GM23248 (cell line): ENCODE results near the gene ZC3H18. TPM values are rescaled to one million over a fixed set of nuclear protein-coding genes. Genes with fewer than 3 reads are reported as not detected.
A peak's percentile ranks its signal among the peaks of the same experiment; 100 is the strongest.

Experiments
- DNase-seq: peaks from one replicate; pipeline ENCODE4 v3.0.0-alpha.2; 2015
- H2AFZ ChIP-seq: fragments of 200-600 bp; sonication (generic); 2 replicates; pipeline ENCODE4 v1.6.1; 2016; ENCODE audit warnings: antibody characterized with exemption
- H3F3A ChIP-seq: fragments of 200-600 bp; sonication (generic); 2 replicates; pipeline ENCODE4 v1.6.1; 2016; ENCODE audit warnings: mild to moderate bottlenecking, antibody characterized with exemption, mixed run types; ENCODE audit not compliant: insufficient read depth
- H3K27ac ChIP-seq: fragments of 200-600 bp; sonication (generic); 2 replicates; pipeline ENCODE4 v1.5.1; 2016; ENCODE audit warnings: mild to moderate bottlenecking
- H3K27me3 ChIP-seq: fragments of 200-600 bp; sonication (generic); replicated peaks from 2 replicates; pipeline ENCODE4 v1.6.1; 2016; ENCODE audit warnings: mild to moderate bottlenecking; ENCODE audit not compliant: insufficient read depth
- H3K36me3 ChIP-seq: fragments of 200-600 bp; sonication (generic); 2 replicates; pipeline ENCODE4 v1.6.1; 2016; ENCODE audit warnings: low read depth, mild to moderate bottlenecking
- H3K4me1 ChIP-seq: fragments of 200-600 bp; sonication (generic); 2 replicates; pipeline ENCODE4 v1.6.1; 2016; ENCODE audit warnings: mild to moderate bottlenecking; ENCODE audit not compliant: insufficient read depth
- H3K4me2 ChIP-seq: fragments of 200-600 bp; sonication (generic); one replicate; pipeline ENCODE4 v1.6.1; 2016; ENCODE audit warnings: mild to moderate bottlenecking; ENCODE audit not compliant: unreplicated experiment
- H3K4me3 ChIP-seq: fragments of 200-600 bp; sonication (generic); 2 replicates; pipeline ENCODE4 v1.5.1; 2016; ENCODE audit warnings: mild to moderate bottlenecking
- H3K79me2 ChIP-seq: fragments of 200-600 bp; sonication (generic); 2 replicates; pipeline ENCODE4 v1.6.1; 2016; ENCODE audit warnings: mild to moderate bottlenecking; ENCODE audit not compliant: insufficient read depth
- H3K9ac ChIP-seq: fragments of 200-600 bp; sonication (generic); 2 replicates; pipeline ENCODE4 v1.6.1; 2016; ENCODE audit warnings: mild to moderate bottlenecking
- H3K9me2 ChIP-seq: fragments of 200-600 bp; sonication (generic); 2 replicates; pipeline ENCODE4 v1.6.1; 2016; ENCODE audit warnings: mixed run types, mild to moderate bottlenecking, moderate library complexity; ENCODE audit not compliant: insufficient read depth
- H3K9me3 ChIP-seq: fragments of 200-600 bp; sonication (generic); one replicate; pipeline ENCODE4 v1.6.1; 2017; ENCODE audit warnings: low read depth
- H4K20me1 ChIP-seq: fragments of 200-600 bp; sonication (generic); 2 replicates; pipeline ENCODE4 v1.6.0; 2016; ENCODE audit not compliant: insufficient read depth
- EZH2 ChIP-seq: fragments of 200-600 bp; sonication (generic); IDR thresholded peaks from 2 replicates; pipeline ENCODE4 v1.6.1; 2018; ENCODE audit warnings: antibody characterized with exemption, mild to moderate bottlenecking; ENCODE audit not compliant: insufficient read depth, poor library complexity, severe bottlenecking
- EZH2phosphoT487 ChIP-seq: fragments of 200-600 bp; sonication (generic); IDR thresholded peaks from 2 replicates; pipeline ENCODE4 v1.6.1; 2018; ENCODE audit warnings: antibody characterized with exemption, moderate library complexity, mild to moderate bottlenecking, low read depth; ENCODE audit not compliant: insufficient read depth
- WGBS, 2 experiments: methylation state at CpG; one replicate each; pipeline ENCODE4 v1.1.6; 2015 to 2017; ENCODE audit warnings: low lambda C conversion rate in 2 of 2, low coverage in 1 of 2; ENCODE audit errors: missing lambda C conversion rate in 2 of 2; 5-methylcytosine and 5-hydroxymethylcytosine counted together
- in situ Hi-C: fragments of 300-500 bp; cut with MboI; formaldehyde crosslinking; loops from 2 replicates; pipeline ENCODE4 v1.15.0; 2020
- polyA plus RNA-seq: library from polyadenylated mRNA; unstranded; fragments of >200 nt; fragmentation: Nextera tagmentation; extraction: Ambion mirVana; gene quantifications from 2 replicates; pipeline ENCODE4 v1.2.1, GENCODE V29; 2016
- total RNA-seq: library from RNA; depleted of rRNA; stranded (reverse); fragments of >200 nt; shearing (Covaris generic); gene quantifications from 2 replicates; pipeline ENCODE4 v1.2.3, GENCODE V29; 2014

The ZC3H18 gene
- total and polyA plus RNA-seq, 2 experiments from 2014 or later, result 9.7 to 24.9 TPM

GRCh38 chr16:88531931-88532433 lies 38.2 kb upstream of the ZC3H18 start:
- no peaks in the 10 kb centered on the region for H3K9me3 ChIP-seq
- H3K4me3 ChIP-seq, result no peak overlapping the region
- no peak overlapping the region for H2AFZ ChIP-seq
- no peak overlapping the region for H3K27ac ChIP-seq
- no peak for DNase-seq
- H3K79me2 ChIP-seq, result no peaks in the 10 kb centered on the region
- no peak overlapping the region for H3K9ac ChIP-seq
- H3K9me2 ChIP-seq, result no peaks in the 10 kb centered on the region
- no peak overlapping the region for H3K4me2 ChIP-seq
- TF ChIP-seq EZH2 (no peak), EZH2phosphoT487 (no peak)
- H3K27me3 ChIP-seq, result no peaks in the 10 kb centered on the region
- in situ Hi-C loops, result no loop called here
- H4K20me1 ChIP-seq, result no peaks in the 10 kb centered on the region
- H3F3A ChIP-seq, result 0 out of 2 replicates have a peak, but pooled peaks cover 6% of the 10 kb centered on the region
- no peaks in the 10 kb centered on the region for H3K36me3 ChIP-seq
- H3K4me1 ChIP-seq, result peaks cover 5% of the 10 kb centered on the region
- WGBS, 2 experiments, result 97% methylated on average over 32 to 34 of the region's 34 CpGs

DNA sequence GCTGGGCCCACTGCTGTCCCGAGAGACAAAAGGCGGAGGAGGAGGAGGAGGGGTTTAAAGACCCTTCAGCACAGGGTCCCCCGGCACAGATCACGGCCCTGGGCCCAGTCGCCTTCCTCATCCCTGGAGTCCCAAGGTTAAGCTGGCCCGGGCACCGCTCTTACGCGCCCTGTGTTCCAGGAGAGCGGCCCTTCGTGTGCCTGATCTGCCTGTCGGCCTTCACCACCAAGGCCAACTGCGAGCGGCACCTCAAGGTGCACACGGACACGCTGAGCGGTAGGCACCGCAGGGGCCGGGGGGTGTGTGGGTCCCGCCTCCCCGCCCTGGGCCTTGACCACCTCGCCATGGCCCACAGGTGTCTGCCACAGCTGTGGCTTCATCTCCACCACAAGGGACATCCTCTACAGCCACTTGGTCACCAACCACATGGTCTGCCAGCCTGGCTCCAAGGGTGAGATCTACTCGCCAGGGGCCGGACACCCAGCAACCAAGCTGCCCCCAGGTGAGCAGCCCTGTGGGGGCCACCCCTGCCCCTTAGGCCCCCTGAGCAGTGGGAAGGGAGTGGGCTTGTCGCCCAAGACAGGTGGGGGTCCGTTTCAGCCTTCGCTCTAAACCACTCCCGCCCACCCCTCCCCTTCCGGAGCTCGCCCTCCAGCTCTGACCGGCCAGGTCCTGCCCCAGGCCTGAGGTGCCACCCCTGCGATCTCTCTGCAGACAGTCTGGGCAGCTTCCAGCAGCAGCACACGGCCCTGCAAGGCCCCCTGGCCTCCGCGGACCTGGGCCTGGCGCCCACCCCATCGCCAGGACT lies 37.6 kb upstream of the ZC3H18 start:
- Histone ChIP-seq H3K27me3 (no peaks in the 10 kb centered on the region), H3K4me1 (peaks cover 5% of the 10 kb centered on the region), H4K20me1 (no peaks in the 10 kb centered on the region), H3K27ac (no peak overlapping the region), H3K9me3 (no peaks in the 10 kb centered on the region), H3K79me2 (no peaks in the 10 kb centered on the region), H3K4me3 (peak overlapping the region; percentile 72), H3F3A (0 out of 2 replicates have a peak, but pooled peaks cover 6% of the 10 kb centered on the region), H3K36me3 (no peaks in the 10 kb centered on the region), H3K4me2 (no peak overlapping the region), H3K9ac (peak overlapping the region; percentile 76), H2AFZ (0 out of 2 replicates have a peak overlapping the region, but pooled peaks have one; percentile 65), H3K9me2 (no peaks in the 10 kb centered on the region)
- in situ Hi-C loops, result no loop called here
- WGBS, 2 experiments, result 79 to 81% methylated on average over 30 to 37 of the region's 37 CpGs
- TF ChIP-seq EZH2phosphoT487 (no peak), EZH2 (no peak)
- no peak for DNase-seq

- H3K4me2 ChIP-seq, result peak overlapping the region; percentile 90
- 4 to 5% methylated on average over 20 to 23 of the region's 79 CpGs for WGBS, 2 experiments
- in situ Hi-C loops, result no loop called here
- peak; percentile 78 for DNase-seq
- no peaks in the 10 kb centered on the region for H3K36me3 ChIP-seq
- H3K27me3 ChIP-seq, result no peaks in the 10 kb centered on the region
- H2AFZ ChIP-seq, result peak overlapping the region; percentile 65; the same call in 1 of the 2 replicates
- no peaks in the 10 kb centered on the region for H3K9me2 ChIP-seq
- 0 out of 2 replicates have a peak, but pooled peaks cover 6% of the 10 kb centered on the region for H3F3A ChIP-seq
- no peaks in the 10 kb centered on the region for H3K79me2 ChIP-seq
- H3K9ac ChIP-seq, result peak overlapping the region; percentile 76
- no peaks in the 10 kb centered on the region for H3K9me3 ChIP-seq
- H3K4me1 ChIP-seq, result peaks cover 5% of the 10 kb centered on the region
- peak overlapping the region; percentile 72 for H3K4me3 ChIP-seq
- TF ChIP-seq EZH2phosphoT487, result no peak
- TF ChIP-seq EZH2, result no peak
- no peaks in the 10 kb centered on the region for H4K20me1 ChIP-seq
- no peak overlapping the region for H3K27ac ChIP-seq
Measured at GRCh38 chr16:88533381-88533917, 36.8 kb upstream of the ZC3H18 start.

- Histone ChIP-seq H3K27me3 (no peaks in the 10 kb centered on the region), H3K9ac (peak overlapping the region; percentile 92), H2AFZ (peak overlapping the region; percentile 73), H3K9me2 (no peaks in the 10 kb centered on the region), H3K79me2 (no peaks in the 10 kb centered on the region), H3K27ac (0 out of 2 replicates have a peak overlapping the region, but pooled peaks have one; percentile 48), H3K4me2 (peak overlapping the region; percentile 70), H3K36me3 (no peaks in the 10 kb centered on the region), H3K4me3 (peak overlapping the region; percentile 90), H4K20me1 (no peaks in the 10 kb centered on the region), H3F3A (0 out of 2 replicates have a peak, but pooled peaks cover 6% of the 10 kb centered on the region), H3K9me3 (no peaks in the 10 kb centered on the region), H3K4me1 (peaks cover 5% of the 10 kb centered on the region)
- in situ Hi-C loops, result no loop called here
- TF ChIP-seq EZH2phosphoT487 (no peak), EZH2 (no peak)
- 0 to 1% methylated on average over 10 to 45 of the region's 114 CpGs for WGBS, 2 experiments
- peak; percentile 86 for DNase-seq
Measured at GRCh38 chr16:88533932-88534637, 36.1 kb upstream of the ZC3H18 start.
